ENCODE results near the gene HVCN1.

DNA sequence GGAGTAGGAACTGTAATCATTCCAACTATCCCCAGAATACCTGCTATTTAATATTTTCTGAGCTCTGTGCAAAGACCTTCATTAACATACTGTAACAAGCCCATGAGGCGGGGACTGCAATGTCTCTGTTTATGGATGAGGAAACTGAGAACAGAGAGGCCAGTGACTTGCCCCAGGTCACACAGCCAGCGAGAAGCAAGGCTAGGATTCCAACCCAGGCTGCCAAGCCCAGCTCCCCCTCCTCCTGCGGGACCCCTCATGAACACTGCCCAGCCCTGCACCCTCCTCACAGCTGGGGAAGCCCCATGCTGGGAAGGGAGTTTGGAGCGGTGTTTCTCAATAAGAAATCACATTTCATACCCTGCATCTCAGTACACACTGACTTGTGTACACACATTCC, 10.9 kb downstream of the HVCN1 start:
- TF ChIP-seq MXD4 (CRISPR knock-in tag; IDR thresholded peaks at IDR 0.05) (no peak), NFYB (CRISPR knock-in tag; IDR thresholded peaks at IDR 0.05) (no peak), ZNF124 (CRISPR knock-in tag; IDR thresholded peaks at IDR 0.05) (no peak), ZNF331 (CRISPR knock-in tag; IDR thresholded peaks at IDR 0.05) (no peak), NR2F1 (CRISPR knock-in tag; IDR thresholded peaks at IDR 0.05) (no peak), MTA1 (CRISPR knock-in tag; IDR thresholded peaks at IDR 0.05; ENCODE audit: borderline replicate concordance) (no peak), ZNF350 (CRISPR knock-in tag; IDR thresholded peaks at IDR 0.05; ENCODE audit: borderline replicate concordance, low read depth) (no peak)
- TF ChIP-seq, protein P1, sequence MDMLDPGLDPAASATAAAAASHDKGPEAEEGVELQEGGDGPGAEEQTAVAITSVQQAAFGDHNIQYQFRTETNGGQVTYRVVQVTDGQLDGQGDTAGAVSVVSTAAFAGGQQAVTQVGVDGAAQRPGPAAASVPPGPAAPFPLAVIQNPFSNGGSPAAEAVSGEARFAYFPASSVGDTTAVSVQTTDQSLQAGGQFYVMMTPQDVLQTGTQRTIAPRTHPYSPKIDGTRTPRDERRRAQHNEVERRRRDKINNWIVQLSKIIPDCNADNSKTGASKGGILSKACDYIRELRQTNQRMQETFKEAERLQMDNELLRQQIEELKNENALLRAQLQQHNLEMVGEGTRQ (IDR thresholded peaks at IDR 0.05; ENCODE audit: low read depth, low read length) = no peak
- TF ChIP-seq, protein P1 (CRISPR knock-in tag; IDR thresholded peaks at IDR 0.05; ENCODE audit: borderline replicate concordance) = no peak
- TF ChIP-seq, protein P2, sequence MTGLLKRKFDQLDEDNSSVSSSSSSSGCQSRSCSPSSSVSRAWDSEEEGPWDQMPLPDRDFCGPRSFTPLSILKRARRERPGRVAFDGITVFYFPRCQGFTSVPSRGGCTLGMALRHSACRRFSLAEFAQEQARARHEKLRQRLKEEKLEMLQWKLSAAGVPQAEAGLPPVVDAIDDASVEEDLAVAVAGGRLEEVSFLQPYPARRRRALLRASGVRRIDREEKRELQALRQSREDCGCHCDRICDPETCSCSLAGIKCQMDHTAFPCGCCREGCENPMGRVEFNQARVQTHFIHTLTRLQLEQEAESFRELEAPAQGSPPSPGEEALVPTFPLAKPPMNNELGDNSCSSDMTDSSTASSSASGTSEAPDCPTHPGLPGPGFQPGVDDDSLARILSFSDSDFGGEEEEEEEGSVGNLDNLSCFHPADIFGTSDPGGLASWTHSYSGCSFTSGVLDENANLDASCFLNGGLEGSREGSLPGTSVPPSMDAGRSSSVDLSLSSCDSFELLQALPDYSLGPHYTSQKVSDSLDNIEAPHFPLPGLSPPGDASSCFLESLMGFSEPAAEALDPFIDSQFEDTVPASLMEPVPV (CRISPR knock-in tag; IDR thresholded peaks at IDR 0.05) = no peak
